H9 (cell line): Measurements from ENCODE around the gene RFPL3. TPM values are rescaled to one million over a fixed set of nuclear protein-coding genes. Genes with fewer than 3 reads are reported as not detected.

ENCODE experiments used
- DNase-seq: peaks from one replicate; pipeline ENCODE4 v3.0.0-alpha.2; 2017
- H2AFZ ChIP-seq: one replicate; pipeline ENCODE4 v1.6.1; 2013; ENCODE audit warnings: mild to moderate bottlenecking, low read length, control low read depth, moderate library complexity
- H2AK5ac ChIP-seq: 2 replicates; pipeline ENCODE4 v1.6.1; 2013; ENCODE audit warnings: low read length, control low read depth, mixed read lengths; ENCODE audit not compliant: insufficient read length
- H2BK120ac ChIP-seq: one replicate; pipeline ENCODE4 v1.6.1; 2013; ENCODE audit warnings: low read depth, mild to moderate bottlenecking, low read length, control low read depth, inconsistent platforms; ENCODE audit not compliant: poor library complexity, severe bottlenecking
- H2BK12ac ChIP-seq: 2 replicates; pipeline ENCODE4 v1.6.1; 2013; ENCODE audit warnings: low read length, control low read depth, mixed read lengths, low read depth; ENCODE audit not compliant: insufficient read length
- H2BK15ac ChIP-seq: 2 replicates; pipeline ENCODE4 v1.6.1; 2013; ENCODE audit warnings: low read depth, low read length, control low read depth
- H2BK20ac ChIP-seq: one replicate; pipeline ENCODE4 v1.6.1; 2013; ENCODE audit warnings: low read depth, mild to moderate bottlenecking, low read length, control low read depth, inconsistent platforms; ENCODE audit not compliant: poor library complexity, severe bottlenecking
- H2BK5ac ChIP-seq: 2 replicates; pipeline ENCODE4 v1.6.1; 2013; ENCODE audit warnings: low read length, control low read depth, mixed read lengths; ENCODE audit not compliant: insufficient read length
- H3K14ac ChIP-seq: 2 replicates; pipeline ENCODE4 v1.6.1; 2013; ENCODE audit warnings: low read length, control low read depth; ENCODE audit not compliant: insufficient read depth
- H3K18ac ChIP-seq: 2 replicates; pipeline ENCODE4 v1.6.1; 2013; ENCODE audit warnings: low read depth, mild to moderate bottlenecking, mixed read lengths, low read length, control low read depth; ENCODE audit not compliant: insufficient read length
- H3K23ac ChIP-seq: 2 replicates; pipeline ENCODE4 v1.6.1; 2013; ENCODE audit warnings: low read length, control low read depth, mixed read lengths, low read depth; ENCODE audit not compliant: insufficient read length
- H3K23me2 ChIP-seq: 2 replicates; pipeline ENCODE4 v1.6.1; 2013; ENCODE audit warnings: low read depth, mild to moderate bottlenecking, mixed read lengths, low read length, control low read depth; ENCODE audit not compliant: insufficient read length, poor library complexity, severe bottlenecking
- H3K27ac ChIP-seq: 2 replicates; pipeline ENCODE4 v1.5.1; 2013; ENCODE audit warnings: low read length, control low read depth, mixed read lengths, low read depth; ENCODE audit not compliant: insufficient read length
- H3K27me3 ChIP-seq: 2 replicates; pipeline ENCODE4 v1.6.1; 2013; ENCODE audit warnings: low read length, control low read depth, inconsistent platforms; ENCODE audit not compliant: insufficient read depth
- H3K4ac ChIP-seq: 2 replicates; pipeline ENCODE4 v1.6.1; 2013; ENCODE audit warnings: low read depth, mild to moderate bottlenecking, control low read depth, inconsistent platforms, low read length, moderate library complexity
- H3K4me1 ChIP-seq: 2 replicates; pipeline ENCODE4 v1.6.1; 2013; ENCODE audit warnings: low read length, control low read depth, inconsistent platforms; ENCODE audit not compliant: insufficient read depth
- H3K4me2 ChIP-seq: 2 replicates; pipeline ENCODE4 v1.6.1; 2013; ENCODE audit warnings: low read length, control low read depth, mixed read lengths; ENCODE audit not compliant: insufficient read length, insufficient read depth
- H3K56ac ChIP-seq: 2 replicates; pipeline ENCODE4 v1.6.1; 2013; ENCODE audit warnings: low read depth, mild to moderate bottlenecking, mixed read lengths, low read length, control low read depth; ENCODE audit not compliant: insufficient read length
- H3K79me1 ChIP-seq: 2 replicates; pipeline ENCODE4 v1.6.1; 2013; ENCODE audit warnings: low read depth, mild to moderate bottlenecking, moderate library complexity, low read length, control low read depth, inconsistent platforms; ENCODE audit not compliant: insufficient read depth, poor library complexity, severe bottlenecking
- H3K79me2 ChIP-seq: 2 replicates; pipeline ENCODE4 v1.6.1; 2013; ENCODE audit warnings: low read length, control low read depth, inconsistent platforms; ENCODE audit not compliant: insufficient read depth
- H3K9ac ChIP-seq: 2 replicates; pipeline ENCODE4 v1.6.1; 2013; ENCODE audit warnings: low read length, control low read depth, mixed read lengths; ENCODE audit not compliant: insufficient read length; ENCODE audit errors: extremely low read depth
- H3K9me3 ChIP-seq: one replicate; pipeline ENCODE4 v1.6.1; 2013; ENCODE audit warnings: low read depth, low read length, inconsistent platforms; ENCODE audit not compliant: control insufficient read depth
- H3T11ph ChIP-seq: one replicate; pipeline ENCODE4 v1.6.1; 2013; ENCODE audit warnings: mild to moderate bottlenecking, low read length, control low read depth, inconsistent platforms
- H4K20me1 ChIP-seq: one replicate; pipeline ENCODE4 v1.6.1; 2013; ENCODE audit not compliant: control insufficient read depth, insufficient read length, insufficient read depth
- H4K5ac ChIP-seq: 2 replicates; pipeline ENCODE4 v1.6.1; 2013; ENCODE audit warnings: low read depth, mild to moderate bottlenecking, mixed read lengths, low read length, control low read depth; ENCODE audit not compliant: insufficient read length
- H4K8ac ChIP-seq: replicated peaks from 2 replicates; pipeline ENCODE4 v1.6.1; 2013; ENCODE audit warnings: low read length, control low read depth, mixed read lengths, low read depth; ENCODE audit not compliant: insufficient read length
- H4K91ac ChIP-seq: 2 replicates; pipeline ENCODE4 v1.6.1; 2013; ENCODE audit warnings: low read depth, mild to moderate bottlenecking, moderate library complexity, mixed read lengths, low read length, control low read depth; ENCODE audit not compliant: insufficient read length
- H3K27ac Mint-ChIP-seq, 3 experiments: 2 replicates in 2 of 3; 3 replicates in 1 of 3; pipeline ENCODE4 v1.8.0; 2020 to 2021; ENCODE audit warnings: mixed read lengths in 3 of 3, mild to moderate bottlenecking in 1 of 3, moderate library complexity in 1 of 3
- H3K27me3 Mint-ChIP-seq: 2 replicates; pipeline ENCODE4 v1.8.0; 2021; ENCODE audit warnings: low read depth, mild to moderate bottlenecking, moderate library complexity, mixed read lengths
- H3K36me3 Mint-ChIP-seq, 3 experiments: 2 replicates in 2 of 3; 3 replicates in 1 of 3; pipeline ENCODE4 v1.8.0; 2020 to 2021; ENCODE audit warnings: low read depth in 3 of 3, mixed read lengths in 3 of 3; ENCODE audit not compliant: insufficient read depth in 1 of 3
- H3K4me1 Mint-ChIP-seq, 2 experiments: 2 replicates each; pipeline ENCODE4 v1.8.0; 2020; ENCODE audit warnings: mixed read lengths in 2 of 2
- H3K4me3 Mint-ChIP-seq, 2 experiments: 2 replicates in 1 of 2; 3 replicates in 1 of 2; pipeline ENCODE4 v1.8.0; 2020 to 2021; ENCODE audit warnings: mild to moderate bottlenecking in 2 of 2, mixed read lengths in 2 of 2, moderate library complexity in 1 of 2
- H3K9me3 Mint-ChIP-seq, 2 experiments: 2 replicates in 1 of 2; 3 replicates in 1 of 2; pipeline ENCODE4 v1.8.0; 2020; ENCODE audit warnings: mild to moderate bottlenecking in 2 of 2, mixed read lengths in 2 of 2, moderate library complexity in 1 of 2
- WGBS: extraction: QIAGEN DNeasy Blood & Tissue Kit; methylation state at CpG from one replicate; pipeline ENCODE4 v1.1.7; 2013; ENCODE audit warnings: missing lambda C conversion rate, low lambda C conversion rate, mixed read lengths; ENCODE audit not compliant: insufficient read length; ENCODE audit errors: extremely low coverage; 5-methylcytosine and 5-hydroxymethylcytosine counted together
- total RNA-seq: library from RNA; stranded (reverse); gene quantifications from 2 replicates; pipeline ENCODE4 v1.2.1, GENCODE V29; 2021
- TF ChIP-seq, protein P1 (sequence below): fragments of 200-600 bp; sonication (generic); conservative IDR thresholded peaks from 3 replicates; pipeline ENCODE4 v1.8.0; 2021; ENCODE audit warnings: antibody characterized with exemption, mild to moderate bottlenecking

RFPL3 gene
- total RNA-seq, 1 experiment from 2014 or later = not detected

DNA sequence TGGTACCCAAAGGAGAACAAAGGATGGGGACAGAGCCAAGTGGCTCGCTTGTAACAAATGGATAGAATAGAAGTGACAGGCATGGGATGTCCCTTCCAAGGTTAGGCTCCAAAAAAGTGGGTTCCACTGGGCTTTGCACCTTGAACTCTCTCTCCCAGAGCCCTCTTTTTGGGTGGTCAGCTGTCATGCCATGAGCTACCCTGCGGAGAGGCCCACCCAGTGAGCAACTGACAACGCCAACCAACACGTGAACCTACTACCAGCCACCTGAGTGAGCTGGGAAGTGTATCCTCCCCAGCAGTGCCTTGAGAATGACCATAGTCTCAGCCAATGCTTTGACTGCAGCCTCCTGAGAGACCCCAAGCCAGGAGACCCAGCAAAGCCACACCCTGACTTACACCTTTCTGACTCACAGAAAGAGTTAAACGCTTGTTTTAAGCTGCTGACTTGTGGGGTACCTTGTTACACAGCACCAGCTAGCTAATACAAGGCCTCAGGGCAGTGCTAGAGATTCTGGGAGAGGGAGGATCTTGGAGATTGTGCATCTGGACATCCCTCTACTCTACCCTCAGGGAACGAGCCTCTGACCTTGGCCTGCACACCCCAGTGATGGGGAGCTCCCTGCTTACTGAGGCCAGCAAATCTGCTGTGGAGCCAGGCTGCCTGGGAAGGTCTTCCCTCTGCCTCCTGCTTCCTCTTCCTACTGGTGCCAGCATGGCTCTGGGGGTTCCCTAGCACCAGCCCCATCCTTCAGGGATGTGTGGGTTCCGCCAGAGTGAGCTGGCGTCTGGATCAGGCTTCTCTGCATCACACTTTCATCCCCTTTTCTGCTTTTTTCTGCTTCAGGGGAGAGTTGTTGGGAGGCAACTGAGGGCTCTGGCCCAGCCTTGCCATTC, 29.1 kb upstream of the RFPL3 start:
- no peak overlapping the region for H2BK20ac ChIP-seq
- H3K27me3 Mint-ChIP-seq = peaks cover 32% of the 10 kb centered on the region
- no peak for DNase-seq
- H3K9ac ChIP-seq = no peak overlapping the region
- H3K18ac ChIP-seq = no peak overlapping the region
- H4K20me1 ChIP-seq = no peaks in the 10 kb centered on the region
- no peak overlapping the region for H2BK5ac ChIP-seq
- H4K8ac ChIP-seq = no peak overlapping the region
- H3K14ac ChIP-seq = no peak overlapping the region
- no peaks in the 10 kb centered on the region; the same call in 1 of the 2 replicates for H3K4me1 ChIP-seq
- H3K56ac ChIP-seq = no peak overlapping the region
- no peak overlapping the region for H3K4me3 Mint-ChIP-seq
- H2BK120ac ChIP-seq = no peak overlapping the region
- no CpG with 5 or more reads among the region's 8 CpGs for WGBS
- no peak overlapping the region for H3K27ac Mint-ChIP-seq
- H3K4ac ChIP-seq = no peak overlapping the region
- no peak overlapping the region for H2AK5ac ChIP-seq
- no peak overlapping the region for H3T11ph ChIP-seq
- H2BK12ac ChIP-seq = no peak overlapping the region
- TF ChIP-seq, protein P1, sequence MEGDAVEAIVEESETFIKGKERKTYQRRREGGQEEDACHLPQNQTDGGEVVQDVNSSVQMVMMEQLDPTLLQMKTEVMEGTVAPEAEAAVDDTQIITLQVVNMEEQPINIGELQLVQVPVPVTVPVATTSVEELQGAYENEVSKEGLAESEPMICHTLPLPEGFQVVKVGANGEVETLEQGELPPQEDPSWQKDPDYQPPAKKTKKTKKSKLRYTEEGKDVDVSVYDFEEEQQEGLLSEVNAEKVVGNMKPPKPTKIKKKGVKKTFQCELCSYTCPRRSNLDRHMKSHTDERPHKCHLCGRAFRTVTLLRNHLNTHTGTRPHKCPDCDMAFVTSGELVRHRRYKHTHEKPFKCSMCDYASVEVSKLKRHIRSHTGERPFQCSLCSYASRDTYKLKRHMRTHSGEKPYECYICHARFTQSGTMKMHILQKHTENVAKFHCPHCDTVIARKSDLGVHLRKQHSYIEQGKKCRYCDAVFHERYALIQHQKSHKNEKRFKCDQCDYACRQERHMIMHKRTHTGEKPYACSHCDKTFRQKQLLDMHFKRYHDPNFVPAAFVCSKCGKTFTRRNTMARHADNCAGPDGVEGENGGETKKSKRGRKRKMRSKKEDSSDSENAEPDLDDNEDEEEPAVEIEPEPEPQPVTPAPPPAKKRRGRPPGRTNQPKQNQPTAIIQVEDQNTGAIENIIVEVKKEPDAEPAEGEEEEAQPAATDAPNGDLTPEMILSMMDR = no peak
- H3K23ac ChIP-seq = no peak overlapping the region
- H4K5ac ChIP-seq = no peak overlapping the region
- peak overlapping the region; percentile 21 for H4K91ac ChIP-seq
- no peaks in the 10 kb centered on the region for H3K79me1 ChIP-seq
- no peak overlapping the region for H3K4me2 ChIP-seq
- peaks cover 2 to 14% (median 12%) of the 10 kb centered on the region in 3 experiments; a peak in 5 of 7 replicates for H3K36me3 Mint-ChIP-seq
- no peaks in the 10 kb centered on the region for H3K27me3 ChIP-seq
- H3K4me1 Mint-ChIP-seq = peaks cover 25 to 35% of the 10 kb centered on the region in 2 experiments
- H3K9me3 ChIP-seq = no peaks in the 10 kb centered on the region
- H2BK15ac ChIP-seq = no peak overlapping the region
- no peaks in the 10 kb centered on the region for H3K79me2 ChIP-seq
- H3K23me2 ChIP-seq = no peaks in the 10 kb centered on the region
- peaks cover 10 to 14% of the 10 kb centered on the region in 2 experiments for H3K9me3 Mint-ChIP-seq
- H3K27ac ChIP-seq = no peak overlapping the region
- H2AFZ ChIP-seq = no peak overlapping the region
